Cardiac muscle cell (in vitro differentiated cells and primary cell): ENCODE results near the gene RHEBL1. TPM values are rescaled to one million over a fixed set of nuclear protein-coding genes. Genes with fewer than 3 reads are reported as not detected.

Source experiments
- DNase-seq, 2 donors: peaks; one replicate each; pipeline versions ENCODE4 v3.0.0 to v3.0.0-alpha.2; 2010 to 2017; ENCODE audit warnings: low read depth in 1 of 2, low spot score in 1 of 2
- H3K27ac ChIP-seq: fragments of 200-600 bp; sonication (generic); 2 replicates; pipeline ENCODE4 v1.5.1; 2016
- H3K27me3 ChIP-seq: fragments of 200-600 bp; sonication (generic); 2 replicates; pipeline ENCODE4 v1.6.0; 2016; ENCODE audit warnings: control low read depth
- H3K36me3 ChIP-seq: fragments of 200-600 bp; sonication (generic); 2 replicates; pipeline ENCODE4 v1.5.1; 2016; ENCODE audit warnings: control low read depth
- H3K4me1 ChIP-seq: fragments of 200-600 bp; sonication (generic); 2 replicates; pipeline ENCODE4 v1.8.1; 2017; ENCODE audit warnings: low read depth, mild to moderate bottlenecking, mixed run types
- H3K4me3 ChIP-seq: fragments of 200-600 bp; sonication (generic); 2 replicates; pipeline ENCODE4 v1.5.1; 2016; ENCODE audit warnings: mild to moderate bottlenecking
- H3K9me3 ChIP-seq: fragments of 200-600 bp; sonication (generic); 2 replicates; pipeline ENCODE4 v1.5.1; 2017; ENCODE audit warnings: low read depth, mild to moderate bottlenecking, control low read depth
- CTCF ChIP-seq: IDR thresholded peaks from 2 replicates; pipeline ENCODE4 v1.5.1; 2012; ENCODE audit warnings: low read depth, mild to moderate bottlenecking, low read length
- polyA plus RNA-seq: library from polyadenylated mRNA; unstranded; fragments of >200 nt; fragmentation: Nextera tagmentation; extraction: Ambion mirVana; gene quantifications from 2 replicates; pipeline ENCODE4 v1.2.1, GENCODE V29; 2016
- total RNA-seq: library from RNA; depleted of rRNA; stranded (reverse); fragments of >200 nt; gene quantifications from 2 replicates; pipeline ENCODE4 v1.2.3, GENCODE V29; 2016

The RHEBL1 gene
- total and polyA plus RNA-seq, 2 experiments from 2014 or later: 0.42 to 1.0 TPM

GRCh38 chr12:49092086-49092815, 22.5 kb upstream of the RHEBL1 start:
- peaks cover 2% of the 10 kb centered on the region for H3K36me3 ChIP-seq
- H3K27ac ChIP-seq: no peak overlapping the region
- H3K27me3 ChIP-seq: peaks cover 85% of the 10 kb centered on the region
- no peaks in the 10 kb centered on the region for H3K9me3 ChIP-seq
- peak overlapping the region; percentile 23 for H3K4me3 ChIP-seq
- TF ChIP-seq CTCF: peak; percentile 66
- peaks cover 12% of the 10 kb centered on the region for H3K4me1 ChIP-seq
- peak; percentile 64 to 66 for DNase-seq

GRCh38 chr12:49091836-49092085, 22.0 kb upstream of the RHEBL1 start:
- no peak for TF ChIP-seq CTCF
- peaks cover 12% of the 10 kb centered on the region for H3K4me1 ChIP-seq
- H3K27me3 ChIP-seq: peaks cover 90% of the 10 kb centered on the region
- DNase-seq: no peak
- peak overlapping the region; percentile 23 for H3K4me3 ChIP-seq
- H3K36me3 ChIP-seq: no peaks in the 10 kb centered on the region
- H3K27ac ChIP-seq: no peak overlapping the region
- no peaks in the 10 kb centered on the region for H3K9me3 ChIP-seq

DNA sequence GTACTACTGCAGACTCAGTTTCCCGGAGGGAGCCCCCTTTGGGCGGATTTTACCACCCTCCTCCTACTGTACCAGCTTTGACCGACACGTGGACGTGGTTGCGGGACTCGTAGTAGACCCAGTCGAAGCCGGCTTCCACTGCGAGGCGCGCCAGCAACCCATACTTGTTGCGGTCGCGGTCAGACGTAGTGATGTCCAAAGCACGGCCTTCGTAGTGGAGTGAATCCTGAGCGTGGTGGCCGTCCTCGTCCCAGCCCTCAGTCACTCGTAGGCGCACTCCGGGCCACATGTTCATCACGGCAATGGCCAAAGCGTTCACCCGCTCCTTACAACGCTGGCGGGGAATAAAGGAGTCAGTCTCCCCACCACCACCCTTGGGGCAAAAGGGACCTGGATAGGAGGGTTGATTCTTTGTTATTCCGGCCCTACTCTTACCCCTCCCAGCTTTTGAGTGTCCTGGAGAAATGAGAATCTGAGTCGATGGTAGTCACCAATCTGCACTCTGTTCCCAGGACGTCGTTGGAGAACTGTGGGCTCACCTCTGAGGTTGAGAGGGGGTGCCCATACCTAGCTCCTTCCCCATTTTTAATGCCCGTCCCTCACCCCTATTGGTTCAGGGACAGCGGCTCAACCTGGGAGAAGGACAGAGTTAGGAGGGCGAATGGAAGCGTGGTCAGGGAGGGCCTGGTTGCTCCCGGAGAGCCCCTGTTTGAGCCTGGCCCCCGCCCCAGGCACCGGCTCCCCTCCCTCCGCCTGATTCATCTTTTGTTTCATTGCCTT, 21.5 kb upstream of the RHEBL1 start:
- Histone ChIP-seq H3K4me1 (peaks cover 12% of the 10 kb centered on the region), H3K4me3 (peak overlapping the region; percentile 23), H3K36me3 (no peaks in the 10 kb centered on the region), H3K27ac (no peak overlapping the region), H3K9me3 (no peaks in the 10 kb centered on the region), H3K27me3 (peaks cover 95% of the 10 kb centered on the region)
- DNase-seq: no peak
- TF ChIP-seq CTCF: no peak

GRCh38 chr12:49089821-49090773, 20.3 kb upstream of the RHEBL1 start:
- H3K4me3 ChIP-seq: peak overlapping the region; percentile 11
- peaks cover 12% of the 10 kb centered on the region for H3K4me1 ChIP-seq
- no peaks in the 10 kb centered on the region for H3K9me3 ChIP-seq
- peak; percentile 47 to 72 for DNase-seq
- TF ChIP-seq CTCF: peak; percentile 28
- peaks cover 96% of the 10 kb centered on the region for H3K27me3 ChIP-seq
- no peak overlapping the region for H3K27ac ChIP-seq
- no peaks in the 10 kb centered on the region for H3K36me3 ChIP-seq

- no peak overlapping the region for H3K4me3 ChIP-seq
- H3K4me1 ChIP-seq: peaks cover 6% of the 10 kb centered on the region
- TF ChIP-seq CTCF: no peak
These were observed 19.2 kb upstream of the RHEBL1 start for GRCh38 chr12:49088932-49089330.

More at GRCh38 chr12:49088932-49089330, 19.2 kb upstream of the RHEBL1 start:
- H3K9me3 ChIP-seq: no peaks in the 10 kb centered on the region
- H3K27me3 ChIP-seq: peaks cover 85% of the 10 kb centered on the region
- no peak overlapping the region for H3K27ac ChIP-seq
- no peak for DNase-seq
- no peaks in the 10 kb centered on the region for H3K36me3 ChIP-seq
